ENCODE results near the gene MRPS17. TPM values are rescaled to one million over a fixed set of nuclear protein-coding genes. Genes with fewer than 3 reads are reported as not detected.
A peak's percentile ranks its signal among the peaks of the same experiment; 100 is the strongest.
"Not testable (repeated sequence)": the region's sequence is repeated elsewhere in the genome, so short reads cannot be mapped to it uniquely, and the experiment has no call there.

Gene MRPS17
- total RNA-seq, 6 experiments from 2014 or later: 14.5 to 20.1 (median 16.2) TPM

- TF ChIP-seq CTCF (IDR thresholded peaks at IDR 0.05): no peak
- Mint-ChIP-seq H3K9me3 (peaks cover 47% of the 10 kb centered on the region), H3K36me3 (ENCODE audit: low read depth) (peaks cover 4% of the 10 kb centered on the region; the same call in 1 of the 2 replicates), H3K4me1 (ENCODE audit: low read depth) (no peaks in the 10 kb centered on the region), H3K4me3 (no peak overlapping the region), H3K27ac (no peak overlapping the region), H3K27me3 (ENCODE audit: insufficient read depth) (no peaks in the 10 kb centered on the region; the same call in 1 of the 2 replicates)
- DNase-seq: no peak
These were observed 20.1 kb upstream of the MRPS17 start for GRCh38 chr7:55931421-55932151.

GRCh38 chr7:55939514-55940123 lies 12.1 kb upstream of the MRPS17 start:
- peaks cover 81% of the 10 kb centered on the region for H3K9me3 Mint-ChIP-seq
- DNase-seq: no peak
- H3K4me3 Mint-ChIP-seq: no peak overlapping the region
- H3K27me3 Mint-ChIP-seq (ENCODE audit: insufficient read depth): peaks cover 1% of the 10 kb centered on the region; the same call in 1 of the 2 replicates
- H3K4me1 Mint-ChIP-seq (ENCODE audit: low read depth): no peaks in the 10 kb centered on the region
- no peak for TF ChIP-seq CTCF (IDR thresholded peaks at IDR 0.05)
- H3K27ac Mint-ChIP-seq: no peak overlapping the region
- peaks cover 31% of the 10 kb centered on the region for H3K36me3 Mint-ChIP-seq (ENCODE audit: low read depth)

GRCh38 chr7:55946545-55946944 lies 5.1 kb upstream of the MRPS17 start:
- Mint-ChIP-seq H3K9me3 (peaks cover 37% of the 10 kb centered on the region), H3K4me3 (no peak overlapping the region), H3K27ac (no peak overlapping the region), H3K36me3 (ENCODE audit: low read depth) (peaks cover 15% of the 10 kb centered on the region), H3K27me3 (ENCODE audit: insufficient read depth) (peaks cover 3% of the 10 kb centered on the region; the same call in 1 of the 2 replicates), H3K4me1 (ENCODE audit: low read depth) (no peaks in the 10 kb centered on the region)
- no peak for DNase-seq
- TF ChIP-seq CTCF (IDR thresholded peaks at IDR 0.05): no peak

GRCh38 chr7:55952352-55952671 lies 635 bp downstream of the MRPS17 start:
- not testable (repeated sequence) for H3K9me3 Mint-ChIP-seq; H3K27me3 Mint-ChIP-seq (ENCODE audit: insufficient read depth); H3K4me1 Mint-ChIP-seq (ENCODE audit: low read depth); DNase-seq
- Mint-ChIP-seq H3K27ac (peak overlapping the region; percentile 92), H3K4me3 (peak overlapping the region; percentile 99), H3K36me3 (ENCODE audit: low read depth) (peaks cover 27% of the 10 kb centered on the region)

- H3K4me1 Mint-ChIP-seq (ENCODE audit: low read depth): 0 out of 2 replicates have a peak, but pooled peaks cover 5% of the 10 kb centered on the region
- no peaks in the 10 kb centered on the region for H3K9me3 Mint-ChIP-seq
- peaks cover 5% of the 10 kb centered on the region for H3K27me3 Mint-ChIP-seq (ENCODE audit: insufficient read depth)
- no peak for TF ChIP-seq CTCF (IDR thresholded peaks at IDR 0.05)
- H3K27ac Mint-ChIP-seq: no peak overlapping the region
- H3K36me3 Mint-ChIP-seq (ENCODE audit: low read depth): peaks cover 27% of the 10 kb centered on the region
- 0 out of 2 replicates have a peak overlapping the region, but pooled peaks have one; percentile 99 for H3K4me3 Mint-ChIP-seq
- DNase-seq: no peak
These were observed 2.2 kb downstream of the MRPS17 start for GRCh38 chr7:55953707-55954475.

Data from HFFc6 (cell line).